HCT116 (cell line): Measurements from ENCODE around the gene CENPF. TPM values are rescaled to one million over a fixed set of nuclear protein-coding genes. Genes with fewer than 3 reads are reported as not detected.

Experiments
- ATAC-seq: fragments of 200-7000 bp; cut with Tn5 transposase; 2 replicates; pipeline ENCODE4 v1.9.1; 2020; ENCODE audit warnings: mild to moderate bottlenecking, moderate library complexity
- BruUV-seq: library from RNA; stranded (reverse); fragments of 400-500 nt; replicated peaks from 2 replicates; lab custom pipeline; 2021; lab: Mats Ljungman, UMichigan
- CTCF ChIA-PET: fragments of 300-600 bp; sonication (Branson Sonifier 250); formaldehyde crosslinking; loops from one replicate; lab custom pipeline; 2021; ENCODE audit warnings: antibody characterized with exemption; lab: Charles Lee
- POLR2A ChIA-PET: fragments of 300-600, 350-600 bp; sonication (Branson Sonifier 250); formaldehyde crosslinking; loops from one replicate; lab custom pipeline; 2021; ENCODE audit warnings: antibody characterized with exemption; lab: Charles Lee
- RAD21 ChIA-PET, 2 experiments: fragments of 300-600 bp; sonication (Branson Sonifier 250); formaldehyde crosslinking; loops; one replicate each; lab custom pipeline; 2023; ENCODE audit warnings: low total read pairs in 2 of 2; ENCODE audit not compliant: uncharacterized antibody in 2 of 2, unreplicated experiment in 2 of 2, low non-redundant PET in 1 of 2; lab: Charles Lee
- DNase-seq: peaks from one replicate; pipeline ENCODE4 v3.0.0-alpha.2; 2010; ENCODE audit warnings: low read depth, low spot score
- H2AFZ ChIP-seq: fragments of 200-600 bp; shearing (Covaris generic), sonication (generic); 2 replicates; pipeline ENCODE4 v1.6.1; 2017; ENCODE audit warnings: low read depth, mixed run types, mixed read lengths, antibody characterized with exemption, low read length; ENCODE audit not compliant: poor library complexity, severe bottlenecking
- H3K27ac ChIP-seq: 2 replicates; pipeline ENCODE4 v1.5.1; 2012; ENCODE audit warnings: low read depth, low read length
- H3K27me3 ChIP-seq: fragments of 200-600 bp; sonication (generic); 2 replicates; pipeline ENCODE4 v1.6.1; 2016; ENCODE audit warnings: mixed run types, low read length, mixed read lengths; ENCODE audit not compliant: insufficient read depth
- H3K36me3 ChIP-seq, 2 experiments: fragments of 200-500 bp in 1 of 2; fragments of 200-600 bp in 1 of 2; sonication (Bioruptor generic) in 1 of 2; sonication (generic) in 1 of 2; 2 replicates each; pipeline versions ENCODE4 v1.5.1 to v1.6.1; 2014 to 2016; ENCODE audit warnings: low read length in 2 of 2, inconsistent platforms in 1 of 2, mixed read lengths in 1 of 2, mixed run types in 1 of 2; ENCODE audit not compliant: insufficient read depth in 2 of 2, control insufficient read depth in 1 of 2
- H3K4me1 ChIP-seq, 2 experiments: fragments of 200-600 bp in 1 of 2; sonication (generic) in 1 of 2; 2 replicates each; pipeline versions ENCODE4 v1.5.1 to v1.6.1; 2012 to 2017; ENCODE audit warnings: low read length in 2 of 2, inconsistent platforms in 1 of 2, mild to moderate bottlenecking in 1 of 2, mixed read lengths in 1 of 2, mixed run types in 1 of 2, moderate library complexity in 1 of 2; ENCODE audit not compliant: insufficient read depth in 2 of 2, control insufficient read depth in 1 of 2
- H3K4me2 ChIP-seq: fragments of 200-600 bp; sonication (generic); 2 replicates; pipeline ENCODE4 v1.6.1; 2017; ENCODE audit warnings: mixed run types, low read length, mixed read lengths
- H3K4me3 ChIP-seq, 2 experiments: fragments of 200-600 bp in 1 of 2; sonication (generic) in 1 of 2; replicated peaks in 1 of 2; 2 replicates each; pipeline ENCODE4 v1.5.1; 2011 to 2016; ENCODE audit warnings: low read length in 2 of 2, control low read depth in 1 of 2, low read depth in 1 of 2, mild to moderate bottlenecking in 1 of 2, mixed read lengths in 1 of 2, mixed run types in 1 of 2
- H3K79me2 ChIP-seq: fragments of 200-600 bp; sonication (generic); 2 replicates; pipeline ENCODE4 v1.6.1; 2017; ENCODE audit warnings: mild to moderate bottlenecking, mixed run types, low read length, moderate library complexity, mixed read lengths; ENCODE audit not compliant: insufficient read depth
- H3K9ac ChIP-seq: fragments of 200-600 bp; sonication (generic); 2 replicates; pipeline ENCODE4 v1.6.1; 2016; ENCODE audit warnings: low read length, mixed read lengths
- H3K9me2 ChIP-seq: fragments of 200-600 bp; sonication (generic), shearing (Covaris generic); 2 replicates; pipeline ENCODE4 v1.6.1; 2017; ENCODE audit warnings: mixed run types, mild to moderate bottlenecking, moderate library complexity; ENCODE audit not compliant: insufficient read depth
- H3K9me3 ChIP-seq, 2 experiments: fragments of 200-500 bp in 1 of 2; fragments of 200-600 bp in 1 of 2; sonication (Bioruptor generic) in 1 of 2; sonication (generic) in 1 of 2; 2 replicates each; pipeline ENCODE4 v1.6.1; 2014 to 2017; ENCODE audit warnings: low read length in 2 of 2, mixed read lengths in 2 of 2, inconsistent platforms in 1 of 2, low read depth in 1 of 2, mild to moderate bottlenecking in 1 of 2, mixed run types in 1 of 2, moderate library complexity in 1 of 2; ENCODE audit not compliant: control insufficient read depth in 1 of 2, insufficient read depth in 1 of 2
- H4K20me1 ChIP-seq: fragments of 200-600 bp; sonication (generic), shearing (Covaris generic); 2 replicates; pipeline ENCODE4 v1.6.1; 2017; ENCODE audit warnings: mixed run types, mild to moderate bottlenecking, moderate library complexity; ENCODE audit not compliant: insufficient read depth
- CBX3 ChIP-seq: IDR thresholded peaks from 2 replicates; pipeline ENCODE4 v1.6.1; 2012; ENCODE audit warnings: low read depth
- CTCF ChIP-seq, 3 experiments: fragments of 200-600 bp in 1 of 3; sonication (generic) in 1 of 3; IDR thresholded peaks in 2 of 3; conservative IDR thresholded peaks in 1 of 3; 2 replicates each; pipeline ENCODE4 v1.5.1; 2012 to 2017; ENCODE audit warnings: low read depth in 2 of 3, low read length in 2 of 3, antibody characterized with exemption in 1 of 3, borderline replicate concordance in 1 of 3, control low read depth in 1 of 3, mild to moderate bottlenecking in 1 of 3, mixed read lengths in 1 of 3, mixed run types in 1 of 3, moderate library complexity in 1 of 3; ENCODE audit not compliant: insufficient read depth in 1 of 3
- ELF1 ChIP-seq: IDR thresholded peaks from 2 replicates; pipeline ENCODE4 v1.6.1; 2012; ENCODE audit warnings: low read depth, borderline replicate concordance
- EZH2phosphoT487 ChIP-seq: fragments of 200-600 bp; IDR thresholded peaks from 2 replicates; pipeline ENCODE4 v1.6.1; 2018; ENCODE audit warnings: antibody characterized with exemption, borderline replicate concordance
- JUND ChIP-seq: IDR thresholded peaks from 2 replicates; pipeline ENCODE4 v1.6.1; 2012
- MAX ChIP-seq: IDR thresholded peaks from 2 replicates; pipeline ENCODE4 v1.6.1; 2012
- POLR2A ChIP-seq: IDR thresholded peaks from 2 replicates; pipeline ENCODE4 v1.7.0; 2011; ENCODE audit warnings: borderline replicate concordance; ENCODE audit not compliant: insufficient read depth, insufficient read length; ENCODE audit errors: extremely low read depth
- RAD21 ChIP-seq: IDR thresholded peaks from 2 replicates; pipeline ENCODE4 v1.6.1; 2012; ENCODE audit warnings: low read depth, mild to moderate bottlenecking
- REST ChIP-seq: IDR thresholded peaks from 2 replicates; pipeline ENCODE4 v1.6.1; 2012; ENCODE audit warnings: low read depth
- SIN3A ChIP-seq: IDR thresholded peaks from 2 replicates; pipeline ENCODE4 v1.6.1; 2012; ENCODE audit warnings: low read depth
- YY1 ChIP-seq: IDR thresholded peaks from 2 replicates; pipeline ENCODE4 v1.6.1; 2011; ENCODE audit warnings: low read length, low read depth, moderate library complexity, mild to moderate bottlenecking; ENCODE audit not compliant: insufficient replicate concordance; ENCODE audit errors: extremely low read depth
- intact Hi-C: fragments of 100-400 bp; cut with micrococcal nuclease; formaldehyde crosslinking; loops from 2 replicates; pipeline ENCODE4 v1.10.0; 2022
- total RNA-seq: library from RNA; stranded (reverse); gene quantifications from one replicate; pipeline ENCODE4 v1.2.1, GENCODE V29; 2021; ENCODE audit not compliant: unreplicated experiment

The CENPF gene
- total RNA-seq, 1 experiment from 2014 or later = 120 TPM

GRCh38 chr1:214649607-214650006 is 46.6 kb downstream of the CENPF start:
- Histone ChIP-seq H3K36me3 (peaks cover 49 to 52% of the 10 kb centered on the region in 2 experiments; a peak in 3 of 4 replicates), H3K79me2 (peaks cover 4% of the 10 kb centered on the region; the same call in 1 of the 2 replicates), H4K20me1 (no peaks in the 10 kb centered on the region), H3K9me2 (no peaks in the 10 kb centered on the region), H3K27ac (no peak overlapping the region), H3K9me3 (no peaks in the 10 kb centered on the region), H3K4me1 (no peaks in the 10 kb centered on the region), H3K4me3 (no peak overlapping the region), H3K27me3 (no peaks in the 10 kb centered on the region), H3K4me2 (no peak overlapping the region), H3K9ac (no peak overlapping the region), H2AFZ (no peak overlapping the region)
- no peak for ATAC-seq
- POLR2A ChIA-PET = no interaction called here
- BruUV-seq = no TSS peak
- TF ChIP-seq YY1 (no peak), JUND (no peak), CTCF (IDR thresholded peaks at IDR 0.05 in 2 of 3, conservative IDR thresholded peaks at IDR 0.05 in 1 of 3; ENCODE audit: borderline replicate concordance in 1 of 3, insufficient read depth in 1 of 3, low read depth in 2 of 3, low read length in 2 of 3) (no peak), MAX (no peak), EZH2phosphoT487 (no peak), ELF1 (no peak), CBX3 (no peak)
- no peak for DNase-seq
- CTCF ChIA-PET = interaction anchor here (1.2 kb wide), 1 partner anchor 11 kb away, joined by 3 read pairs; no protein-coding TSS in a partner anchor
- intact Hi-C loops = no loop called here
- RAD21 ChIA-PET = no interaction called here

- BruUV-seq = no TSS peak
- Histone ChIP-seq H3K4me1 (no peaks in the 10 kb centered on the region), H2AFZ (no peak overlapping the region), H3K4me2 (no peak overlapping the region), H3K36me3 (peaks cover 42 to 47% of the 10 kb centered on the region in 2 experiments; a peak in 3 of 4 replicates), H3K9me2 (no peaks in the 10 kb centered on the region), H3K27ac (no peak overlapping the region), H4K20me1 (no peaks in the 10 kb centered on the region), H3K27me3 (no peaks in the 10 kb centered on the region), H3K9ac (no peak overlapping the region), H3K79me2 (peaks cover 4% of the 10 kb centered on the region; the same call in 1 of the 2 replicates), H3K9me3 (no peaks in the 10 kb centered on the region), H3K4me3 (no peak overlapping the region)
- no peak for DNase-seq
- TF ChIP-seq REST (no peak), RAD21 (no peak), CTCF (IDR thresholded peaks at IDR 0.05 in 2 of 3, conservative IDR thresholded peaks at IDR 0.05 in 1 of 3; ENCODE audit: borderline replicate concordance in 1 of 3, insufficient read depth in 1 of 3, low read depth in 2 of 3, low read length in 2 of 3) (no peak), SIN3A (no peak), POLR2A (no peak)
- ChIA-PET POLR2A (no interaction called here), CTCF (no interaction called here), RAD21 (no interaction called here)
- intact Hi-C loops = no loop called here
- no peak for ATAC-seq
Observed at GRCh38 chr1:214650664-214651063, 47.7 kb downstream of the CENPF start.
